Measurements from ENCODE around the gene CCL25. TPM values are rescaled to one million over a fixed set of nuclear protein-coding genes. Genes with fewer than 3 reads are reported as not detected.
"Not testable (repeated sequence)": the region's sequence is repeated elsewhere in the genome, so short reads cannot be mapped to it uniquely, and the experiment has no call there.

CCL25 gene, protein sequence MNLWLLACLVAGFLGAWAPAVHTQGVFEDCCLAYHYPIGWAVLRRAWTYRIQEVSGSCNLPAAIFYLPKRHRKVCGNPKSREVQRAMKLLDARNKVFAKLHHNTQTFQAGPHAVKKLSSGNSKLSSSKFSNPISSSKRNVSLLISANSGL
- polyA plus RNA-seq (2013, experiment 1 of 2): not detected
- not detected for polyA plus RNA-seq (2013, experiment 2 of 2)

DNA sequence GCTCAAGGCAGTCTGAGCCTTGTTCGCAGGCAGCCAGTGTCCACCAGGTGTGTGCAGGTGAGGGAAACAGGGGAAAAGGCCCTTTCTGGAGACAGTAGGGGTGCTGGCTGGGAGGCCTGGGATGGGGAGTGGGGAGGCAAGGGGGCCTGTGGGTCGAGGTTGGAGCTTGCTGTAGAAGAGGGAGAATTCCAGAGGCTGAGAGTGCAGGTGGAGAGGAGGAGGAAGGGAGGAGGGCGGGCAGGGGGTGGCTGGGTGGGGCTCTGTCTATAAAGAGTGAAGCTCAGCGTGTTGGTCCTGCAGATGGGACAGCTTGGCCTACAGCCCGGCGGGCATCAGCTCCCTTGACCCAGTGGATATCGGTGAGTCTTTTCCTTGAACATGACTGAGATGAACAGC lies at the start of gene CCL25:
CCL25 (plus strand) TSS at position 297 of the 396 bp plus-strand sequence. CDS start 290 bp downstream, outside the sequence.
- WGBS, 2 experiments (ENCODE audit: insufficient coverage in 2 of 2): 57 to 71% methylated on average over 5 of the region's 7 CpGs
- Histone ChIP-seq H3K9me3 (ENCODE audit: control insufficient read depth, low read length) (no peaks in the 10 kb centered on the region), H3K36me3 (ENCODE audit: control insufficient read depth, insufficient read depth, low read length) (no peaks in the 10 kb centered on the region), H3K27ac (ENCODE audit: low read depth, low read length, severe bottlenecking) (no peak within 1 kb of the TSS), H3K4me1 (ENCODE audit: control insufficient read depth, insufficient read depth, low read length, poor library complexity, severe bottlenecking) (no peaks in the 10 kb centered on the region), H3K4me3 (ENCODE audit: extremely low read depth, insufficient read depth, low read length, poor library complexity, severe bottlenecking) (no peak within 1 kb of the TSS)

DNA sequence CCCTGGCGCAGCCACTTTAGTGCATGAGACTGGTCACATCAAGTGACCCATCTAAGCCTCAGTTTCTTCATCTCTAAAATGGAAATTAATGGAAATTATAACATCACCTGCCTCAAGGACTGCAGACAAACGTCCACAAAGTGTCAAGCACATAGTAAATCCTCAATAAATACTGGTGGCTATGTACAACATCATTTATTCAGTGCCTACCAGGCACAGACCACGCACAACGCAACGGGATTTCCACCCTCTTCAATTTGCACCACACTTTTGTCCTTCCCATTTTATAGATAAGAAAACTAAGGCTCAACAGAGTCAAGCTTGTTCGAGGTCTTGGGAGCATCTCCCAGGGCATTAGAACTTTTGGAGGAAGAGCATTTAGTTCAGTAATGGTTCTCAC lies 48.6 kb upstream of the CCL25 start:
- Histone ChIP-seq H3K36me3 (ENCODE audit: control insufficient read depth, insufficient read depth, low read length) (peaks cover 33% of the 10 kb centered on the region), H3K9me3 (ENCODE audit: control insufficient read depth, low read length) (no peaks in the 10 kb centered on the region), H3K4me3 (ENCODE audit: extremely low read depth, insufficient read depth, low read length, poor library complexity, severe bottlenecking) (peak overlapping the region; percentile 82), H3K4me1 (ENCODE audit: control insufficient read depth, insufficient read depth, low read length, poor library complexity, severe bottlenecking) (peaks cover 11% of the 10 kb centered on the region), H3K27ac (ENCODE audit: low read depth, low read length, severe bottlenecking) (no peak overlapping the region)
- WGBS, 2 experiments (ENCODE audit: insufficient coverage in 2 of 2): 85 to 92% methylated on average over 2 to 6 of the region's 6 CpGs

DNA sequence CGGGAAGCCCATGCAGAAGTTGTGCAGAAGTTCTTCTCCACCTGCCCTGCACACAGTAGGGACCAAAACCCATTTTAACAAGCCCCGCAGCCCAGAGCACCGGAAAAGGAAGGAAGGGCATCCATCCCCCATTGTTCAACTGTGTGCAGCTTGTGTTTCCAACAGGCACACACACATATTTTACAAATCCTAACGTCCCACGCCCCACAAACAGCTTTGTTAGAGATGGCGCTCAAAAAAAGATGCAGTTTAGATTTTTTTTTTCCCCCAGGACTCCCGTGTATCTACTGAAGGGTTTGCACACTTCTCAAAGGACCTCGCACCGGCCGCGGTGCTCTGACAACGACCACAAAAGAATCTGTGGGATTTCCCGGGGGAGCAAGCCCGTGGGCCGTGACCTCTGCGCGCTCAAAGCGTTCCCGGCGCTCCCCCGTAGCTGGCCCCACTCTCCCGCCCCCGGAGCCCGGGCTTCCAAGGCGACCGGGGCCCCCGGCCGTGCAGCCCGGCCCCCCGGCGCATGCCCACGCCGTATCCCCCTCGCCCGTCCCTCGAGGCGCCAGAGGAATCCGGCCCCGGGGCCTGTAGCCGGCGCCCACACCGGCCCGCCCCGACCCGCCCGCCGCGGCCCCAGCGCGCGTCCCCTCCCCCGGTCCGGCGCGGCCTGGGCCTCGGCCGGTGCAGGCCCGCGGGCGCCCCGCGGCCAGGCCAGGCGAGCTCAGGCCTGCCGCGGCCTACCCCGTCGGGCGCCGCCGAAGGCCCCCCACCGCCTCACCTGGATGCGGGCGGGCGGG lies 47.6 kb upstream of the CCL25 start:
- peaks cover 27% of the 10 kb centered on the region for H3K36me3 ChIP-seq (ENCODE audit: control insufficient read depth, insufficient read depth, low read length)
- H3K27ac ChIP-seq (ENCODE audit: low read depth, low read length, severe bottlenecking): peak overlapping the region; percentile 73
- H3K4me3 ChIP-seq (ENCODE audit: extremely low read depth, insufficient read depth, low read length, poor library complexity, severe bottlenecking): peak overlapping the region; percentile 82
- 0 to 1% methylated on average over 36 to 41 of the region's 74 CpGs for WGBS, 2 experiments (ENCODE audit: insufficient coverage in 2 of 2)
- H3K9me3 ChIP-seq (ENCODE audit: control insufficient read depth, low read length): no peaks in the 10 kb centered on the region
- H3K4me1 ChIP-seq (ENCODE audit: control insufficient read depth, insufficient read depth, low read length, poor library complexity, severe bottlenecking): peaks cover 11% of the 10 kb centered on the region

DNA sequence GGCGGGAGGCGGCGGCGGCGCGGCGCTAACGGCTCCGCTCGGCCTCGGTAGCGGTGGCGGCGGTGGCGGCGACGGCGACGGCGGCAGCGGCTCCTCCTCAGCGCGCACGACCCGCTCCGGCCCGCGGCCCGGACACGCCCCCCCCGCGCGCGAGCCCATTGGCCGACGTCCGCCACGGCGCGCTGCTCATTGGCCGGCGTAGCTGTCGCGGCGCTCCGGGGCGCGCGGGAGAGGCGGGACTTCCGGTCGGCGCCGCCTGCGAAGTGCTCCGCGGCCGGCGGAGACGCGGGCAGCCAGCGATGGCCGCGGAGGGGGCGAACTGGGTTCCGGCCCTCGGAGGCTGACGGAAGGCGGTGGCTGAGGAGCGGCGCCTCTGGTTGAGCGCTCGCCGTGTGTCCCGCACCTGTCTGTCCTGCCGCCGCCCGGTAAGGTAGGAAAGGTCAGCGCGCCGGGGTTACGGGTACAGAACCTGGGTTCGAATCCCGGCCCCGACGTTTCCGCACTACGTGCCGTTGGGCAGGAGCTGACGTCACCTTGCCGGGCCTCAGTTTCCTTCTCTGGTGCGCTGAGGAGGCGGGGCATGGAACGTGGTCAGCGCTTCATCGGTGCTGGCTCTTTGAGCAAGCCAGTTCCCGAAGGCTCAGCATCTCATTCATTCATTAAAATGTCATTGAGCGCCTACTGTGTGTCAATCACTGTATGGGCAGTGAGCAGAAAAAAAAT lies 46.9 kb upstream of the CCL25 start, which contains the start of gene ELAVL1:
ELAVL1 (minus strand) TSS at position 108 of the 723 bp plus-strand sequence. CDS start 13,826 bp downstream, outside the sequence.
- Histone ChIP-seq H3K9me3 (ENCODE audit: control insufficient read depth, low read length) (no peaks in the 10 kb centered on the region), H3K27ac (ENCODE audit: low read depth, low read length, severe bottlenecking) (peak within 1 kb of the TSS; percentile 82), H3K4me1 (ENCODE audit: control insufficient read depth, insufficient read depth, low read length, poor library complexity, severe bottlenecking) (peaks cover 11% of the 10 kb centered on the region), H3K36me3 (ENCODE audit: control insufficient read depth, insufficient read depth, low read length) (peaks cover 28% of the 10 kb centered on the region), H3K4me3 (ENCODE audit: extremely low read depth, insufficient read depth, low read length, poor library complexity, severe bottlenecking) (peak within 1 kb of the TSS; percentile 82)
- 0 to 1% methylated on average over 75 to 92 of the region's 98 CpGs for WGBS, 2 experiments (ENCODE audit: insufficient coverage in 2 of 2)

DNA sequence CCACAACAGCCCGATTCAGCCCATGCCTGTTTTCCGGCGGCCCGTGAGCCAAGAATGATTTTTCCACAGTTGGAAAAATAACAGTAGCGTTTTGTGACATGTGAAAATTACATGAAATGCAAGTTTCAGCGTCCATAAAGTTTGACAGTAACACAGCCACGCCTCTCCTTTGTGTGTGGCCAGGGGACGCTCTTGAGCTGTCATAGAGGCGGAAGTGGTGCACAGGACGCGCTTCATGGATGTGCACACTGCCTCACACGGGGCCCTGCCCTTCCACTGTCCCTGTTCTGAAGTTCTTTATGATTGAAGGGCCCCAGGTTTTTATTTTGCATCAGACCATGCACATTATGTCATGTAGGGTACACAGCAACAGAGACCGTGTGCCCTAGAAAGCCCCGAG lies 34.8 kb upstream of the CCL25 start:
- WGBS, 2 experiments (ENCODE audit: insufficient coverage in 2 of 2): 85 to 88% methylated on average over 14 of the region's 14 CpGs
- H3K36me3 ChIP-seq (ENCODE audit: control insufficient read depth, insufficient read depth, low read length): no peaks in the 10 kb centered on the region
- no peak overlapping the region for H3K27ac ChIP-seq (ENCODE audit: low read depth, low read length, severe bottlenecking)
- peaks cover 6% of the 10 kb centered on the region for H3K4me1 ChIP-seq (ENCODE audit: control insufficient read depth, insufficient read depth, low read length, poor library complexity, severe bottlenecking)
- no peak overlapping the region for H3K4me3 ChIP-seq (ENCODE audit: extremely low read depth, insufficient read depth, low read length, poor library complexity, severe bottlenecking)
- no peaks in the 10 kb centered on the region for H3K9me3 ChIP-seq (ENCODE audit: control insufficient read depth, low read length)

DNA sequence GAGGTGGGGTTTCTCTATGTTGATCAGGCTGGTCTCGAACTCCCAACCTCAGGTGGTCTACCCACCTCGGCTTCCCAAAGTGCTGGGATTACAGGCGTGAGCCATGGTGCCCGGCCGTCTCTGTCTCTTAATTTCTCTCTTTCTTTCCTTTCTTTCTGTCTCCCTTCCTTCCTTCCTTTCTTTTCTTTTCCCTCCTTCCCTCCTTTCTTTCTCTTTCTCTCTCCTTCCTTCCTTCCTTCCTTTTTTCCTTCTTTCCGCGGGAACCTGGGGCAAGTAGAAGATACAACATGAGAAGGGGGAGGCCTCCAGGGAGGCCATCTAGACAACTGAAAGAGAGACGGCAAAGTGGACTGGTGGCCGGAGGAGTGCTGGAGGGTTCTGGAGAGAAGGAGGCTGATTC lies 31.9 kb upstream of the CCL25 start:
- no peak overlapping the region for H3K4me3 ChIP-seq (ENCODE audit: extremely low read depth, insufficient read depth, low read length, poor library complexity, severe bottlenecking)

DNA sequence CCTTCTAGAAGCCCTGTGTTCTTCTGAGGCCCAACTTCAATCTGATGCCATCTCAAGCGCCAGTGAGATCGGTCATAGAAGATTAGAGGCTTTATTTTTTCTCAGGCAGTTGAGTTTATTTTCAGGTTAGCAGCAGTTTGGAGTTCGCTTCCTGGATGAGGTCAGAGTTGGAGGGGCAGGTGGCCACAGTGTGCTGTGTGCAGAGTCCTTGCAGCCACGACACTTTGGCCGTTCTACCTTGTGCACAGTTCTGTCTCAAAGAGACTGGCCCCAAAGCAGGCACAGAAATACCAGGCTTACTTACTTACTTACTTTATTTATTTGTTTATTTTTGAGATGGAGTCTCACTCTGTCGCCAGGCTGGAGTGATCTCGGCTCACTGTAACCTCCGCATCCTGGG lies 31.2 kb upstream of the CCL25 start:
- Histone ChIP-seq H3K9me3 (ENCODE audit: control insufficient read depth, low read length) (no peaks in the 10 kb centered on the region), H3K36me3 (ENCODE audit: control insufficient read depth, insufficient read depth, low read length) (no peaks in the 10 kb centered on the region)
- 90 to 91% methylated on average over 5 of the region's 8 CpGs for WGBS, 2 experiments (ENCODE audit: insufficient coverage in 2 of 2)

More for the DNA sequence above, 31.9 kb upstream of the CCL25 start:
- no peaks in the 10 kb centered on the region for H3K9me3 ChIP-seq (ENCODE audit: control insufficient read depth, low read length)
- H3K36me3 ChIP-seq (ENCODE audit: control insufficient read depth, insufficient read depth, low read length): no peaks in the 10 kb centered on the region
- 90 to 97% methylated on average over 7 of the region's 9 CpGs for WGBS, 2 experiments (ENCODE audit: insufficient coverage in 2 of 2)
- no peak overlapping the region for H3K27ac ChIP-seq (ENCODE audit: low read depth, low read length, severe bottlenecking)
- H3K4me1 ChIP-seq (ENCODE audit: control insufficient read depth, insufficient read depth, low read length, poor library complexity, severe bottlenecking): peaks cover 6% of the 10 kb centered on the region

DNA sequence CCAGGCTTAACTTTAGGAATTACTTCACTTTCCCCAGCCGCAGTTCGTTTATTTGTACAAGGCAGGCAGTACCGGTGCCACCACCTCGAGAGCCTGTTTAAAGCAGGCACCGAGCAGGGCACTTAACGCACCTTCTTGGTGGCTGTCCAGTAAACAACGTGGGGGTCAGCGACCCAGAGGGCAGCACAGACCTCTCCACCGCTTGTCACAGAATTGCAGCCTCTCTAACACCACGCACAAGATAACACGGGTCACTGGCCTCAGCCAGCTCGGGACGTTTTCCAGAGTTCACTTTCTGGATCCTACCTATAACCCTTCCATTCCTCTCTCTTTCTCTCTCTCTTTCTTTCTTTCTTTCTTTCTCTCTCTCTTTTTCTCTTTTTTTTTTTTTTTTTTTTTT lies 30.3 kb upstream of the CCL25 start:
- no peak overlapping the region for H3K4me3 ChIP-seq (ENCODE audit: extremely low read depth, insufficient read depth, low read length, poor library complexity, severe bottlenecking)
- no peak overlapping the region for H3K27ac ChIP-seq (ENCODE audit: low read depth, low read length, severe bottlenecking)
- peaks cover 6% of the 10 kb centered on the region for H3K4me1 ChIP-seq (ENCODE audit: control insufficient read depth, insufficient read depth, low read length, poor library complexity, severe bottlenecking)
- 93 to 100% methylated on average over 9 to 12 of the region's 13 CpGs for WGBS, 2 experiments (ENCODE audit: insufficient coverage in 2 of 2)
- H3K9me3 ChIP-seq (ENCODE audit: control insufficient read depth, low read length): no peaks in the 10 kb centered on the region
- H3K36me3 ChIP-seq (ENCODE audit: control insufficient read depth, insufficient read depth, low read length): no peaks in the 10 kb centered on the region

More for the DNA sequence above, 31.2 kb upstream of the CCL25 start:
- Histone ChIP-seq H3K27ac (ENCODE audit: low read depth, low read length, severe bottlenecking) (no peak overlapping the region), H3K4me3 (ENCODE audit: extremely low read depth, insufficient read depth, low read length, poor library complexity, severe bottlenecking) (no peak overlapping the region), H3K4me1 (ENCODE audit: control insufficient read depth, insufficient read depth, low read length, poor library complexity, severe bottlenecking) (peaks cover 6% of the 10 kb centered on the region)

DNA sequence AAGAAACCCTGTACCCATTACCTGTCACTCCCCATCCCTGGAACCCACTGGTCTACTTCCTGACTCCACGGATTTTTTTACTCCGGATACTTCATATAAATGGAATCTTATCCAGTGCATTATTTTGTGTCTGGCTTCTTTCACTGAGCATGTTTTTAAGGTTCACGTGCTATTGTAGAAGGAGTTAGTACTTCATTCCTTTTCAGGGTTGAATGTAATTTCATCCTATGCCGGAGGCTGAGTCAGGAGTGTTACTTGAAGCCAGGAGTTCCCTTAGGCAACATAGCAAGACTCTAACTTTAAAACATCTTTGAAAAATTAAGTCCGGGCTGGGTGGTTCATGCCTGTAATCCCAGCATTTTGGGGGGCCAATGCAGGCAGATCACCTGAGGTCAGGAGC lies 29.2 kb upstream of the CCL25 start:
- Histone ChIP-seq H3K4me1 (ENCODE audit: control insufficient read depth, insufficient read depth, low read length, poor library complexity, severe bottlenecking) (peaks cover 10% of the 10 kb centered on the region), H3K9me3 (ENCODE audit: control insufficient read depth, low read length) (no peaks in the 10 kb centered on the region), H3K36me3 (ENCODE audit: control insufficient read depth, insufficient read depth, low read length) (no peaks in the 10 kb centered on the region), H3K27ac (ENCODE audit: low read depth, low read length, severe bottlenecking) (no peak overlapping the region), H3K4me3 (ENCODE audit: extremely low read depth, insufficient read depth, low read length, poor library complexity, severe bottlenecking) (no peak overlapping the region)
- 94 to 96% methylated on average over 3 to 4 of the region's 5 CpGs for WGBS, 2 experiments (ENCODE audit: insufficient coverage in 2 of 2)

DNA sequence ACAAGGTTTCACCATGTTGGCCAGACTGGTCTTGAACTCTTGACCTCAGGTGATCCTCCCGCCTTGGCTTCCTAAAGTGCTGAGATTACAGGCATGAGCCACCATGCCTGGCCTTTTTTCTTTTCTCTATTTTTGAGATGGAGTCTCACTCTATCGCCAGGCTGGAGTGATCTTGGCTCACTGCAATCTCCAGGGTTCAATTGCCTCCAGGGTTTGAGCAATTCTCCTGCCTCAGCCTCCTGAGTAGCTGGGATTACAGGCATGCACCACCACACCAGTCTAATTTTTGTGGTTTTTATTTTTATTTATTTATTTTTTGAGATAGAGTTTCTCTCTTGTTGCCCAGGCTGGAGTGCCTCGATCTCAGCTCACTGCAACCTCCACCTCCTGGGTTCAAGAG lies 28.3 kb upstream of the CCL25 start:
- 97 to 100% methylated on average over 3 of the region's 3 CpGs for WGBS, 2 experiments (ENCODE audit: insufficient coverage in 2 of 2)
- not testable (repeated sequence) for H3K9me3 ChIP-seq (ENCODE audit: control insufficient read depth, low read length); H3K4me3 ChIP-seq (ENCODE audit: extremely low read depth, insufficient read depth, low read length, poor library complexity, severe bottlenecking); H3K27ac ChIP-seq (ENCODE audit: low read depth, low read length, severe bottlenecking); H3K36me3 ChIP-seq (ENCODE audit: control insufficient read depth, insufficient read depth, low read length)
- H3K4me1 ChIP-seq (ENCODE audit: control insufficient read depth, insufficient read depth, low read length, poor library complexity, severe bottlenecking): peaks cover 17% of the 10 kb centered on the region

Data from mesodermal cell (in vitro differentiated cells).